SJCRH30 (cell line): ENCODE data around the gene KHDC4. TPM values are rescaled to one million over a fixed set of nuclear protein-coding genes. Genes with fewer than 3 reads are reported as not detected.

Experiments
- DNase-seq, 2 experiments: peaks; one replicate each; pipeline ENCODE4 v3.0.0-alpha.2; 2015 to 2020
- H3K27ac ChIP-seq: fragments of 250-450 bp; sonication (Bioruptor Pico); 2 replicates; pipeline ENCODE4 v1.5.1; 2020; ENCODE audit warnings: mild to moderate bottlenecking, moderate library complexity
- H3K27me3 ChIP-seq: fragments of 250-450 bp; sonication (Bioruptor Pico); 2 replicates; pipeline ENCODE4 v1.5.1; 2020; ENCODE audit warnings: mild to moderate bottlenecking, moderate library complexity
- H3K36me3 ChIP-seq: fragments of 250-450 bp; sonication (Bioruptor Pico); 2 replicates; pipeline ENCODE4 v1.5.1; 2020; ENCODE audit warnings: mild to moderate bottlenecking, moderate library complexity
- H3K4me1 ChIP-seq: fragments of 250-450 bp; sonication (Bioruptor Pico); 2 replicates; pipeline ENCODE4 v1.5.1; 2020; ENCODE audit warnings: mild to moderate bottlenecking, moderate library complexity
- H3K4me3 ChIP-seq: fragments of 250-450 bp; sonication (Bioruptor Pico); 2 replicates; pipeline ENCODE4 v1.5.1; 2020; ENCODE audit warnings: mild to moderate bottlenecking, moderate library complexity
- H3K9me3 ChIP-seq: fragments of 250-450 bp; sonication (Bioruptor Pico); replicated peaks from 2 replicates; pipeline ENCODE4 v1.5.1; 2020; ENCODE audit warnings: mild to moderate bottlenecking, moderate library complexity
- total RNA-seq: library from RNA; depleted of rRNA; stranded (reverse); fragments of >200 nt; shearing (Covaris generic); gene quantifications from 2 replicates; pipeline ENCODE4 v1.2.3, GENCODE V29; 2014

KHDC4 gene
- total RNA-seq, 1 experiment from 2014 or later = 52.1 TPM

DNA sequence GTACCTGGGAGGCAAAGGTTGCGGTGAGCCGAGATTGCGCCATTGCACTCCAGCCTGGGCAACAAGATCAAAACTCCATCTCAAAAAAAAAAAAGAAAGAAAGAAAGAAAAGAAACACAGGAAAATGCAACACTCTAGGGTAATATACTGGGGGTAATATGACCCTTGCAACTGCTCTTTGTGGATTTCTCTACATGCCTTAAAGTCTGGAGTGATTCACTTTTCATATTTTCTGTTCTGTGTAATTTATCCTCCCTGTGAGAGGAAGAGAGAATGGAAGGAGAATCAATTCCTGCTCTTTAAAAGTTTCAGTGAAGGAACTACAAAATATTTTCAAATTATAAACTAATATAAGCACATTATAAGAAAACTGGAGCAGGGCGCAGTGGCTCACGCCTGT is 45.7 kb downstream of the KHDC4 start:
- H3K4me1 ChIP-seq = peaks cover 14% of the 10 kb centered on the region
- H3K9me3 ChIP-seq = no peaks in the 10 kb centered on the region
- H3K27me3 ChIP-seq = no peaks in the 10 kb centered on the region
- no peak overlapping the region for H3K27ac ChIP-seq
- no peaks in the 10 kb centered on the region for H3K36me3 ChIP-seq
- no peak overlapping the region for H3K4me3 ChIP-seq
- no peak for DNase-seq

DNA sequence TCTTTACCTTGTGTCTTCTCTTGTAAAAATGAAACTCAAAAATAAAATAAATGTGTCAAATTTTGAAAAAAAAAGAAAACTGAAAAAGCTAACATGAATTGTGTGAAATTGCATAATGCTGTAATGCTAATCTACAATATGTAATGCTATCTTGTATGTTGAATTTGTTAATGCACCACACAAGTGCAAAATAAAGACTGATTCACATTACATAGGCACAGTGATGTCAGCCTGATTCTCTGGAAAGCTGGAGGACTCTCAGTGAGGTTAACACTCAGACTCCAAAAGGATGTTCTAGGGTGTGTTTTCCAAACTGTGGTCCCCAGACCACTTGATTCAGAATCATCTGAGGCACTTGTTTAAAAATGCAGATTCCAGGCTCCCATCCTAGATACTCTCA is 49.2 kb downstream of the KHDC4 start:
- H3K9me3 ChIP-seq = no peaks in the 10 kb centered on the region
- DNase-seq = no peak
- no peak overlapping the region; the same call in 1 of the 2 replicates for H3K27ac ChIP-seq
- peaks cover 14% of the 10 kb centered on the region for H3K4me1 ChIP-seq
- H3K36me3 ChIP-seq = no peaks in the 10 kb centered on the region
- H3K27me3 ChIP-seq = no peaks in the 10 kb centered on the region
- H3K4me3 ChIP-seq = no peak overlapping the region

DNA sequence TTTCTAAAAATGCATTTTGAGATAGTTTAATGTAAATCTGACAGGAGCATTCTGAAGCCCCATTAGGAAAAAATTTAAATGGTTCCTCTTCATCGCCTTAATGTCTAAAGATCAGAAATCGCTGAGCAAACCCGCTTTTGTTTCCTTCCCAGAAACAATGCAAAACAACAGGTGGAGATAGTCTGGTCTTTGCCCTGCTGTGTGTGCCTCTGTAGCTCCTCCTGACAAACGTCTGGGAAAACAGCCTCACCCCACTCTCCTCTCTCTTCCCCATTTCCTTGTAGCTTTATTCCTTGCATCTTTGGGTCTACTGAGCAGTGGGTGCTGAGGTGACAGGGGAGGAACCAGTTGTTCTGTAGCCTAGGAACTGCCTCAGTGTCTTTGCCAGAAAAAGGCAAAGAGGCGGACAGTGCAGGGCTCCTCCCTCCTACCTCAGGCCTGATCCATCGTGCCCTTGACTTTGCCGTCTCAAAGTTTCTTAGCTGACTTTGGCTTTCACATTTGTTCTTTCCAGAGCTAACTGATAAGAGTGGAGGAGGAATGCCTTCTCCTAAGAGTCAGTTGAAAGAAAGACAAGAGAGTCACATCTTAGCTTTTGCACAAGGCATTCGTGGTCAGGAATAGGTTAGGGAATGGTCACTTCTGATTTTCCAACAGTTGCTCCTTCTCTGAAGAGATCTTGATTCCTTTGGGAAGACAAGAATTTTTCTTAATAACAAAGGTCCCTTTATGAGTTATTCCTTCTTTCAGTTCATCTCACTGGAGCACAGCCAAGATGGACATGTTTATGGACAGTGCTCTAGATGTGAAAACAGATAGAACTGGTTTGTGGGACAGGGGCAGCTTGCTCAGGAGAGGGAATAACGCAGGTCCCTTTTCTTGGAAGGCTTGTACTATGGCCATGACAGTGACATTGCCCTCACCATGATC is 49.9 kb downstream of the KHDC4 start:
- Histone ChIP-seq H3K4me3 (peak overlapping the region; percentile 0; the same call in 1 of the 2 replicates), H3K27ac (peak overlapping the region; percentile 27), H3K27me3 (no peaks in the 10 kb centered on the region), H3K4me1 (peaks cover 14% of the 10 kb centered on the region), H3K9me3 (no peaks in the 10 kb centered on the region), H3K36me3 (no peaks in the 10 kb centered on the region)
- peak; percentile 8 to 49 for DNase-seq

DNA sequence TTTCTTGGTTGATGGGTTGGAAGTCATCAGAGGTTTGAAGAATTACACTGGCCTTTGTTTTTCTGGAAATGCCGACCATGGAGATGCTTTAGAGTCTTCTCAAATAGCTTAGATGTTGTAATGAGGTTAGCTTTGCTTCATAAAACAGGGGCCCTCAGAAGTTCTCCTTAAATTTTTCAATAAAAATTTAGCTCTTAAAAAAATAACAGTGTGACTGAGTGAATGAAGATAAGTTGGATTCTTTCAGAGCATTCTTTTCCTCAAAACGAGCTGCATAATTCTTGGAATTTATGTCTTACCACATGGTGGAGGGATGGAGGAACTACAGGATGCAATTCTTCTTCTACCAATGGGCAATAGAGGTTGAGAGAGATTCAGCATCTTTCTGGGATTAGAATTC is 51.4 kb downstream of the KHDC4 start:
- H3K27ac ChIP-seq = no peak overlapping the region
- H3K4me3 ChIP-seq = no peak overlapping the region
- H3K9me3 ChIP-seq = no peaks in the 10 kb centered on the region
- DNase-seq = no peak
- H3K4me1 ChIP-seq = peaks cover 14% of the 10 kb centered on the region
- H3K27me3 ChIP-seq = no peaks in the 10 kb centered on the region
- no peaks in the 10 kb centered on the region for H3K36me3 ChIP-seq

DNA sequence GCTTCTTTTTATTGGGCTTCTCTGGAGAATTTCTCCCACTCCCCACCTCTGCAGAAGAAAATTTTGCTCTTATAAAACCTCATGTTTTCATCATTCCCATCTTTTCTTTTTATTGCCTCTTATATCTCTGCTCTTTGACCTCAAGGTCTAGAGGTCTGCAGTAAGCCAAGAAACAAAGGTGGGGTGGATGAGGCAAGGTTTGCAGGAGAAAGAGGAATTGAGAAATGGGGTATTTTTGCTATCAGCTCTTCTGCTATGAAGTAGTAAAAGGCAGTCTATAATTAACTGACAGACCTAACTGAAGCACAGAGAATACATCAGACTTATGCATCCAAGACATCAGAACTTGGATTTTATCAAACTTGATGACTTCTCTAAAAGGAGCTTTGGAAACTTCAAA is 52.0 kb downstream of the KHDC4 start:
- Histone ChIP-seq H3K4me3 (no peak overlapping the region), H3K27me3 (no peaks in the 10 kb centered on the region), H3K4me1 (peaks cover 14% of the 10 kb centered on the region), H3K9me3 (no peaks in the 10 kb centered on the region), H3K36me3 (no peaks in the 10 kb centered on the region), H3K27ac (no peak overlapping the region)
- no peak for DNase-seq

DNA sequence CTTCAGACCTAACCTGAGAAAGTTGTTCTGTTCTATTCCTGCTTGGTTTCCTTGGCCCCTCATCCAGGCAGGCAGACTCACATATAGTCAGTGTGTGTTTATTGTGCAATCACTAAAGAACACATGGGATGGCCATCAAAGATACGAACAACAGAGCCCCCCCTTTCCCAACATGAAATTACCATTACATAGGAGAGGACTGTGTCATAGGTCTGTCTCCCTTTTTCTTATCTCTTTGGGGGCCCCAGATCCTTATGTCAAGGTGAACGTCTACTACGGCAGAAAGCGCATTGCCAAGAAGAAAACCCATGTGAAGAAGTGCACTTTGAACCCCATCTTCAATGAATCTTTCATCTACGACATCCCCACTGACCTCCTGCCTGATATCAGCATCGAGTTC is 53.3 kb downstream of the KHDC4 start:
- no peak overlapping the region for H3K27ac ChIP-seq
- no peaks in the 10 kb centered on the region for H3K9me3 ChIP-seq
- no peak for DNase-seq
- H3K27me3 ChIP-seq = no peaks in the 10 kb centered on the region
- no peak overlapping the region for H3K4me3 ChIP-seq
- no peaks in the 10 kb centered on the region for H3K36me3 ChIP-seq
- H3K4me1 ChIP-seq = peaks cover 14% of the 10 kb centered on the region

DNA sequence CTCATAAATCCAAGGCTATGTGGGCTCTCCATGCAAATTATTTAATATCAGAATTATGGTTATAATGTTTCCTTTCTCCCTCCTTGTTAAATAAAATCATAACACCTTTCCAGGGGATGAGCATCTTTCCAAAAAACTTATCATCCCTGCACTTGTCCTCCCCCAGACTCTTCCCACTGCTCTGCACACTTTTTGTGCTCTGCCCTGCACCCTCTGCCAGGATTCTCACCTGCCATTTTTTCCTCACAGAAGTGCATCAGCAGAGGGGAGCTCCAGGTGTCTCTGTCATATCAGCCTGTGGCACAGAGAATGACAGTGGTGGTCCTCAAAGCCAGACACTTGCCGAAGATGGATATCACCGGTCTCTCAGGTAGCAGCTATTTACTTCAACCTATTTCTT is 54.0 kb downstream of the KHDC4 start:
- no peak for DNase-seq
- H3K4me1 ChIP-seq = peaks cover 14% of the 10 kb centered on the region
- H3K9me3 ChIP-seq = no peaks in the 10 kb centered on the region
- H3K27me3 ChIP-seq = no peaks in the 10 kb centered on the region
- H3K4me3 ChIP-seq = no peak overlapping the region
- no peak overlapping the region for H3K27ac ChIP-seq
- H3K36me3 ChIP-seq = no peaks in the 10 kb centered on the region

DNA sequence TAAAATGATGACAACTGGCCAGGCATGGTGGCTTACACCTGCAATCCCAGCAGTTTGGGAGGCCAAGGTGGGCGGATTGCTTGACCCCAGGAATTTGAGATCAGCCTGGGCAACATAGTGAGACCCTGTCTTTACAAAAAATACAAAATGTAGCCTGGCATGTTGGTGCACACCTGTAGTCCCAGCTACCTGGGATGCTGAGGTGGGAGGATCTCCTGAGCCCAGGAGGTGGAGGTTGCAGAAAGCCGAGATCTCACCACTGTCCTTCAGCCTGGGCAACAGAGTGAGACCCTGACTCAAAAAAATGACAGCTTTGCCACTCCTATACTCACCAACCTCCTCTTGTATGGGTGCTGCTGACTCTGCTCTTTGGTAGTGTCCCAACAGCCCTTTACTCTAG is 56.3 kb downstream of the KHDC4 start:
- Histone ChIP-seq H3K9me3 (no peaks in the 10 kb centered on the region), H3K4me1 (no peaks in the 10 kb centered on the region), H3K36me3 (no peaks in the 10 kb centered on the region), H3K27ac (no peak overlapping the region), H3K27me3 (no peaks in the 10 kb centered on the region), H3K4me3 (no peak overlapping the region)
- DNase-seq = no peak

DNA sequence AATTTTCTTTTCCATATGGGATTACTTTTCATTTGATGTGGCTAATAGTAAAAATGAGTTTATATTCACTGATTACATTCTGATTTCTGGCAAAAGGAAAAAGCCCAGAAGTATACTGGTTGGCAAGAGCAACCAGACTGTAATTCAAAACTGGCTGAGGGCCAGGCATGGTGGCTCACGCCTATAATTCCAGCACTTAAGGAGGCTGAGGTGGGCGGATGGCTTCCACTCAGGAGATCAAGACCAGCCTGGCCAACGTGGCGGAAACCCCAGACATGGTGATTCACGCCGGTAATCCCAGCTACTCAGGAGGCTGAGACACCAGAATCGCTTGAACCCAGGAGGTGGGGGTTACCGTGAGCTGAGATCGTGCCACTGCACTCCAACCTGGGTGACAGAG is 60.4 kb downstream of the KHDC4 start:
- Histone ChIP-seq H3K36me3 (no peaks in the 10 kb centered on the region), H3K27me3 (no peaks in the 10 kb centered on the region), H3K4me1 (no peaks in the 10 kb centered on the region), H3K9me3 (no peaks in the 10 kb centered on the region), H3K4me3 (no peak overlapping the region), H3K27ac (no peak overlapping the region)
- no peak for DNase-seq

DNA sequence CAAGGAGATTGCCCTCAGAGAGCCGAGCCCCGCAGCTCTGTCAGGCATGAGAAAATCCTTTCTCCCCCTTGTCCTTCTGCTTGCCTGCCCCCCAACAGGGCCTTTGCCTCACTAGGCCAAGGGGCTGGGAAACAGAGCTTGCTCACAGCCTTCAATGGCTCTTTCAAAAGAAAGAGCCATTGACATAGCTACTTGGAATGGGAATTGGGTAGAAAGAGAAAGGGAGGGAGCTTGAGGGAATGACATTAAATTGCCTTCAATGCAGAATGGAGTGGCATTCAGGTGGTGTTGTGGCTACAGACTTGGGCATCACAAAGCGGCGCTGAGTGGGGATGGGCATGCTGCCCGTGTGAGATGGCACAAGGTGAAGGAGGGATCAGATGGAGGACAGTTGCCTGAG is 61.7 kb downstream of the KHDC4 start:
- no peak overlapping the region for H3K4me3 ChIP-seq
- no peak for DNase-seq
- no peaks in the 10 kb centered on the region for H3K27me3 ChIP-seq
- H3K27ac ChIP-seq = no peak overlapping the region
- H3K9me3 ChIP-seq = no peaks in the 10 kb centered on the region
- no peaks in the 10 kb centered on the region for H3K4me1 ChIP-seq
- no peaks in the 10 kb centered on the region for H3K36me3 ChIP-seq

DNA sequence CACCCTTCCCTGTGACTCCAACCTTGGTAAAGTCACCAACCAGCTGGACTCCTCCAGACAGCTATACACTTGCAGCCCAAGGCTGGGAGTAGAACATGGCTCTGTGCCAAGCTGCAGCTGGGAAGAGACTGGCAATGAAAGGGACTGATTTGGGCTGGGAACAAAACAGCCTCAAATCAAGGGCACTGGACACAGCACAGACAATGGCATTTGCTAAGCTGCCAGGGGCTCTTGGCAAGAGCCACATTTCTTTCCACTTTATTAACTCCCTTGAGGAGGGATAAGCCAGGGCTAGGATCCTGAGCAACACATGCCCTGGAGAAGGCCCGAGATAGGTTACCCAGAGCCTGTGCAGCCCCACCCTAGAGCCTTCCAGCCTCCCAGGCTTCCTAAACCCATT is 62.8 kb downstream of the KHDC4 start:
- peak; percentile 39 to 53 for DNase-seq
- Histone ChIP-seq H3K9me3 (no peaks in the 10 kb centered on the region), H3K36me3 (no peaks in the 10 kb centered on the region), H3K4me1 (no peaks in the 10 kb centered on the region), H3K27ac (no peak overlapping the region), H3K27me3 (no peaks in the 10 kb centered on the region), H3K4me3 (no peak overlapping the region)

DNA sequence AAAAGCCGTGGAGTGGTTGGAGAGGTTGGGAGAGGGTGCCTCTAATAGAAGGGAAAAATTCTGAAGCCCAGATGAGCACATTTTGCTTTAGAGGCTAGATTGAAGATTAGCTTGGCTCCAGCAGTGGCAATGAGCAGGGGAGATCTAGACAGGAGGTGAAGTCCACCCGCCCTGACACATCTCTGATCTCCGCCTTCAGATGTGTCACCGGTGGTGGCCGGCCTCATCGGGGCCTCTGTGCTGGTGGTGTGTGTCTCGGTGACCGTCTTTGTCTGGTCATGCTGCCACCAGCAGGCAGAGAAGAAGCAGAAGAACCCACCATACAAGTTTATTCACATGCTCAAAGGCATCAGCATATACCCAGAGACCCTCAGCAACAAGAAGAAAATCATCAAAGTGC is 66.4 kb downstream of the KHDC4 start:
- no peak for DNase-seq
- H3K9me3 ChIP-seq = no peaks in the 10 kb centered on the region
- no peaks in the 10 kb centered on the region for H3K36me3 ChIP-seq
- H3K4me1 ChIP-seq = no peaks in the 10 kb centered on the region
- H3K27ac ChIP-seq = no peak overlapping the region
- no peak overlapping the region for H3K4me3 ChIP-seq
- H3K27me3 ChIP-seq = no peaks in the 10 kb centered on the region

DNA sequence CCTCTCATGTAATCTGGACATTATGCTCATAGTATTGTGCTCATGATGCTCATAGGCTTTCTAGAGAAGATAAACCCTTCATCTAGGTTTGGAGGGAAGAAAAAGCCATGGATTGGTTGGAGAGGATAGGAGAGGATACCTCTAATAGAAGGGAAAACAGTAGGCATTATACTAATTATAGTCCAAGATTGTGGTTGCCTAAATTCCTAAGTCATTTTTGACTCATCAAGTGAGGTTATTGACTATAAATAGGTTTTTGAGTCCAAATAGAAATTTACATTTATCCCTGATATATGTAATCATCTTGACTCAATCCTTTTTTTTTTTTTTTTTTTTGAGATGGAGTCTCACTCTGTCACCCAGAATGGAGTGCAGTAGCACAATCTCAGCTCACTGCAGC is 69.8 kb downstream of the KHDC4 start:
- H3K36me3 ChIP-seq = no peaks in the 10 kb centered on the region
- H3K27me3 ChIP-seq = no peaks in the 10 kb centered on the region
- peaks cover 7% of the 10 kb centered on the region for H3K4me1 ChIP-seq
- no peak overlapping the region for H3K4me3 ChIP-seq
- no peak overlapping the region for H3K27ac ChIP-seq
- DNase-seq = no peak
- H3K9me3 ChIP-seq = no peaks in the 10 kb centered on the region
